Stimulated activated CD8-positive, alpha-beta memory T cell treated with anti-CD3 and anti-CD28 coated beads, Interleukin-7, amount 100 ng/mL, for 1 hour (primary cell): ENCODE results near the gene RPP25.

ENCODE experiments used
- DNase-seq, 2 donors: peaks; one replicate each; pipeline ENCODE4 v3.0.0-alpha.2; 2020; ENCODE audit warnings: low read depth in 2 of 2

The RPP25 gene, protein sequence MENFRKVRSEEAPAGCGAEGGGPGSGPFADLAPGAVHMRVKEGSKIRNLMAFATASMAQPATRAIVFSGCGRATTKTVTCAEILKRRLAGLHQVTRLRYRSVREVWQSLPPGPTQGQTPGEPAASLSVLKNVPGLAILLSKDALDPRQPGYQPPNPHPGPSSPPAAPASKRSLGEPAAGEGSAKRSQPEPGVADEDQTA

DNA sequence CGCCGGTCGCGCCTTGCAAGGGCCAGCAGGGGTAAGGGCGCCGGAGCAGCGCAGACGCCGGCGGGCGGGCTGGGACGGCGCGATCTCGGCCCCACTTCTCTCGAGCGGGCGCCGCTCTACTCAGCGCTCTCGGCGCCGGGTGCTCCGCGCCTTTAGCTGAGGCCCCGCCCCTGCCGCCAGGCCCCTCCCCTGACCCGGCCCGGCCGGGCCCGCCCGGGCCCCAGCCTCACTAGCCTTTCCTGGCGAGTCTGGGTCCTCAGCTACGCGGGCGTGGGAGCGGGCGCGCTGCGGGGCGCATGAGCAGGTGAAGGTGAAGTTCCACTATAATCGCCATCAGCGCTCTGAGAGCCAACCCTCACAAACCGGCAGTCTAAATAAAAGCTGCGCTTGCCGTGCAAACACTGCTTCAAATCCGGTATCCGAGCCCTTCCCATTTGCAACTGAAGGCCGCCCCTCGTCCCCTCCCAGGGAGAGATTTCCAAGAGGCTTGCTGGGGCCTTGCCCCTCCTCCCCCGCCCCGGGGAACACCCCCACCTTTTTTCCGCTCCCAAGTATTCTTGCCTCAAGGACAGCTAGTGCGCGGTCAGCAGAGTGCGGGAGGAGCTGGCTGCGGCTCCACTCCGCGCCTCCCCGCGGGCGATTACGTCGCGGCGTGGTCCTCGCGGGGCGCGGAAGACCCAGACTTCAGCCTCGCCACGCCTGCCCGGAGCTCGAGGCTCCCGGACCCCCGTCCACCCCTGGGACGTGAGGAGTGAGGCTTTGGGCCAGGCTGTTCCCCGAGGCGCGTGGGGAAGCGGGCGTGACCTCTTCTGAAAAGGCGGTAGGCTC is at the start of gene RPP25:
RPP25 (minus strand) TSS at position 125 of the 828 bp plus-strand sequence. CDS start 189 bp downstream, outside the sequence.
- peak; percentile 45 to 51 for DNase-seq

DNA sequence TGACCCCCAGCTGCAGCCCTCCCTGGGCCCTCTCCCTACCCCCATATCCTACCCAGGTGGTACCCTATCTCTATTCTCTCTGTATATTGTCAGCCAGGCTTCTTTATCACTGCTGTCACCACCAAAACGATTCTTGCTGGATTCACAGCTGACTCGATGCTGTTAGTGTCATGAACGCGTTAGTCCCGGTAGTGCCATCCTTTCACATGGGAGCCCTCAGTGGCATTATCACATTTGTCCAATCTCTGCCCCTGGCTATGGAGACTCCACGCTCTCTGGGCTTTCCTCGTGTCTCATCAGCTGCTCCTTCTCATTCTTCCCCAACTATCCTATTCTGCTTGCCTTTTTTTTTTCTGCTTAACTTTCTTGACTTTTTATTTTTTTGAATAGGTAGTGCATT is 45.8 kb upstream of the RPP25 start:
- DNase-seq: no peak

DNA sequence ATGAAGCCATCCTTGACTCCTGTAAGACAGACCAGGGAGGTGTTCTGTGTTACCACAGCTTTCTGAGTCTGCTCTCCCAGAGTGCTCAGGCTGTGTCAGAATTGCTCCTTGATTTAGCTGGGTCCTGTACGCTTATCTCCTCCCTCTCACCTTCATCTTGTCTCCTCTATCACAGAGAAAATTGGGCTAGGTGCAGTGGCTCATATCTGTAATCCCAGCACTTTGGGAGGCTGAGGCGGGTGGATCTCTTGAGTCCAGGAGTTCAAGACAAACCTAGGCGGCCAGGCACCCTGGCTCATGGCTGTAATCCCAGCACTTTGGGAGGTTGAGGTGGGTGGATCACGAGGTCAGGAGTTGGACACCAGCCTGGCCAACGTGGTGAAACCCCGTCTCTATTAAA is 44.7 kb upstream of the RPP25 start:
- DNase-seq: no peak

DNA sequence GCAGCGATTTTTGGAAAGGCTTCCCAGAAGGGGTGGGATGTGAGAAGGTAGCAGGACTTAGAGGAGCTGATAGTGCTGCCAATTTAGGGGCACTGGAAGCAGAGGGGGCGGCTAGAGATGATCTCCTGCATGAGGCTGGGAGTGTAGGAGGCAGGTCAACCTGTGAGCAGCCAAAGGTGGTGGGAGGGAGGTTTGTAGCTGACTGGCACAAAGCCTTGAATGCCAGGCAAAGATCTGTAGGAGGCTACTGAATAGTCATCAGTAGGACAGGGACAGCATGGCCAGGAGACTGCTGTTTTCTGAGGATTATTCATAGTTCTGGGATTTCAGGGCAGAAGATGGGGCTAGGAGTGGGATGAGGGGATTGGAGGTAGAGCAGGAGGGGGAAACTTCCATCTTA is 41.0 kb upstream of the RPP25 start:
- no peak for DNase-seq

DNA sequence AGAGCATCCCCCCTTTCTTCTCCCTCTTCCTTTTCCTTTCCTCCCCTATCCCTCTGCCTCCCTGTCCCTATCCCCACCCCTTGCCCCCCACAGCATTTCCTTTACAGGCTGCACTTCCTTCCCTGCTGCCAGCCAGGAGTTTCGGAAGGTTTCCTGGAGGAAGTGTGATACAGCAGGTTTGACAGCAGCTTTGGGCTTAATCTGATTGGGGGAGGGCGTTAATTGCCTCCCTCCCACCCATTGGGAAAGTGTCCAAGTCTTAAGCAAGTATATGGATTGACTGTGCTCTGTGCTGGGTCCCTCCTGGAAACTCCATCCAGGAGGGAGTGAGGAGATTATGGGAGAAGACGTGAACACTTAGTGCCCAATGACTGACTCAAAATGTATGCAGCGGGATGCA is 40.6 kb upstream of the RPP25 start:
- DNase-seq: no peak

DNA sequence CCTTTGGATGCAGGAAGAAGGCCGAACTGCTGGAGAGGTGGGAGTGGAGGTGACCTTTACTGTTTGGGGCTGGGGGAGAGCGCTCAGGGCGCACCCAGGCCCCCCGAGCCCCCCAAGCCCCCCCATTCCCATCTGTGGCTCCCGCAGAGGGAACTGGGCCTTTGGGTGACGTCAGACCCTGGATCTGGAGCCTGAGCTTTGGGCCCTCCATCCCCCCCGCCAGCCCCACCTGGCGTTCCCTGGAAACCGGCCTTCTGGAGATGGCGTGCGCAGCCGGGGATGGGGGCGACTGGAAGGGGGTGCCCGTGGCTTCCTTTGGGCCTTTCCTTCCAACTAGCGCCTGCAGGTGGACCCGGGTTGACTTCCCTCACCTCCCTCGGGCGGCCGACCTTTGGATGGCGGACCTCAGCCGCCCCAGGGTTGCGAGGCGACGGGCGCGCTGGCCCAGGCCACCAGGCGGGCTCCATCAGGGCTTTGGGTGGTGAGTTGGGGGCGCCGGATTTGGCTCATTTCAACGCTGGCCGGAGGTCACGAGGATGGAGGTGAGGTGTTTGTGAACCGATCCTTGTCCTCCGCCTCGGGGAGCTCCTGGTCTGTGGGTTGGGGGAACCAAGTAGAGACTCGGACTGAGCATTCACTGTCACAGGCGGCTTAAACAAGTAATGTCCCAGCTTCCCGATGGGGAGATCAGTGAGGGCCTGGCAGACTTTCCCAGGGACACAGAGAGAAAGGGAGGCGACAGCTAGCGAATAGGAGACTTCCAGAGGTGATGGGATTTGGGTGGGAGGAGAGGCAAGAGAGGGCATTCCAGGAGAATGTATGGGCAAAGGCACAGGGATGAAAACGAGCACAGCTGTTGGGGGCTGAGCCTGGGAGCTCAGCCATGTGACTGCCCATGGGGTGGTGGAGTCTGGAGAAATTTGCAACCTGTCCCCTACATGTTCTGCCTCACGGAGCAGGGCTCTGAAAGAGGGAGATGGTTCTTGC is 39.5 kb upstream of the RPP25 start:
- no peak for DNase-seq

DNA sequence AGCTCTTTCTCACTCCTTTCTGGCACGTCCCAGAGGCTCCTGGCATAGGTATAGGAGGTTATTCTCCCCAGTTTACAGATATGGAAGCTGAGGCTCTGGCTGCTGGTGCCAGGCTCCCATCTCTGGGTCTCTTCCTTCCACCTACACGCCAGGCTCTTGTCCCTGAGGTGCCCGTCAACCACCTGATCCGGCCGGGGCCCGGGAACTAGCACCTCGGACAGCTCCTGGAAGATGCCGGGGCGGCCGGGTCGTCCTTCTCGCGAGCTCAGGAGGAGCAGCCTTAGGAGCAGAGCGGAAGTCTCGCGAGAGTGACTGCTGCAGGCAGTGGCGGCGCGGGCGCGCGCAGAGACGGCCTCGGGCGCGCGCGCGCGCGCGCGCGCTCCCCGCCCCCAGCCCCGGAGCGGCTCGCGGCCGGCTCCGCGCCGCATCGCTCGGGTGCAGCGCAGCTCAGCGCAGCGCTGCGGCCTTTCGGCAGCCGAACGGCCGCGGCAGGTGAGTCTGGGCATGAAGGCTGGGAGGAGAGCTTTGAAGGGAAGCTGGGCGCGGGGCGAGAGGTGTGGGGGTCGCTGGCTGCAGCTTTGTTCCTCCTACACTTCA is 38.7 kb upstream of the RPP25 start, which contains the start of gene SCAMP5:
SCAMP5 (plus strand) TSS at position 382 of the 597 bp plus-strand sequence. CDS start 16,277 bp downstream, outside the sequence.
- DNase-seq: peak; percentile 64 to 81

DNA sequence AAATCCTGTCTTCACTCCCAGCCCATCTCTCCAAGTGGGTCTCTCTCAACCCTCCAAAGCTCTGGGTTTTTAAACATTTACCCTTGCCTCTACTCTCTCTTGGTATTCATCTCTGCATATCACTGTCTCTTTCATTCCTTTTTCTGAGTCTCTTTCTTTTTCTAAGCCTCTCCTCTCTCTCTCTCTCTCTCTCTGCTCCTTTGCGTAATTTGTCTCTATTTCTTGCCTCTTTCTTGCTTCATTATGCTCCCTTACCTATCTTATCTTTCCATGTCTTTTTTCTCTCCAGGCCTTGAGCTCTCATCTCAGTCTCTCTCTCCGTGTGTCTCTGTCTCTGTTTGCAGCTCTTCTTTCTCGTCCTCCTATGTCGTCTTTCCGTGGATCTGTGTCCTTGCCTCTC is 38.1 kb upstream of the RPP25 start:
- no peak for DNase-seq

DNA sequence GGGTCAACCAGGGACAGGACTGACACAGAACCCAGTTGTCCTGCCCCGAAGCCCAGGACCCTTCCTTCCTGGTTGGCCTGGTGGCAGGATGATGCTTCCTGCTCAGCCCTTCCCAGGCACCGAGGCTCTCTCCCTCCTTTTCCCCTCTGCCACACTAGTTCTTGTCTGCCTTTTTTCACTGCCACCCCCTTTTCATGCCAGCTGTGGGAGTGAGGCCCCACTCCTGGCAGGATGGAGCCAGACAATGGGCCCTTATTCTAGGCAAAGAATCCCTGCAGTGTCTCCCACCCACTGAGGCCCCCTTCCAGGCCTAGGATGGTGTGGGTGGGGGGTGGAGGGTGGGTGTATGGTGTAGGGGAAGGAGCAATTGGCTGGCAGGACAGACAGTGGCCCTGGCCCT is 37.7 kb upstream of the RPP25 start:
- DNase-seq: no peak

DNA sequence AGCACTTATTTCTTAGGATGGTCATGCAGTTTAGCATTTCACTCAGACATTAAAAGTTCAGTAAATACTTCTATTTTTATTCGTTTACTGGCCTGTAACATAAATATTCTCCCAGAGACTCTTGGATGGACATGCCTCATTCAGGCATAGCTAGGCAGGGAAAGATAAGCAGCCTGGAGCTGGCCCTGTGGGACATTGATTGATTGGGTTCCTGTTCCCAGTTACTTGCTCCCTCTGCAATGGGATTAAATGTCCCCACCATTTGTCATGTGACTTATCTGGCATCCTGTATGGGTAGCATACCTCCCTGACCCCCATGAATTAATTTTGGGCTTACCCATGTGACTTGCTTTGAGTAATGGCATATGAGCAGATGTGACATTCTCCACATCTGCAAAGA is 36.0 kb upstream of the RPP25 start:
- no peak for DNase-seq

DNA sequence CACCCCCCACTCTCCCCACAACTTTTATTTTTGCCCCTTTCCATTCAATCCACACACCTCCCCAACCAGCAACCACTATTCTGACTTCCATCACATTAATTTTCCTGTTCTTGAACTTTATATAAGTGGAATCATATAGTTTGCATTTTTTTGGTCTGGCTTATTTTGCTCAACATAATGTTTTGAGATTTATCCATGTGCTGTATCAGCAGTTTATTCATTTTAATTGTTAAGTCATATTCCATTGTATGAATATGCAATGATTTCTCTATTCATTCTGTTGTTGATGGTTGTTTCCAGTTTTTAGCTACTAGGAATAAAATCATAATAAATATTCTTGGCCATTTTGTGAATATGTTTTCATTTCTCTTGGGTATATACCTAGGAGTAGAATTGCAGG is 33.0 kb upstream of the RPP25 start:
- no peak for DNase-seq

DNA sequence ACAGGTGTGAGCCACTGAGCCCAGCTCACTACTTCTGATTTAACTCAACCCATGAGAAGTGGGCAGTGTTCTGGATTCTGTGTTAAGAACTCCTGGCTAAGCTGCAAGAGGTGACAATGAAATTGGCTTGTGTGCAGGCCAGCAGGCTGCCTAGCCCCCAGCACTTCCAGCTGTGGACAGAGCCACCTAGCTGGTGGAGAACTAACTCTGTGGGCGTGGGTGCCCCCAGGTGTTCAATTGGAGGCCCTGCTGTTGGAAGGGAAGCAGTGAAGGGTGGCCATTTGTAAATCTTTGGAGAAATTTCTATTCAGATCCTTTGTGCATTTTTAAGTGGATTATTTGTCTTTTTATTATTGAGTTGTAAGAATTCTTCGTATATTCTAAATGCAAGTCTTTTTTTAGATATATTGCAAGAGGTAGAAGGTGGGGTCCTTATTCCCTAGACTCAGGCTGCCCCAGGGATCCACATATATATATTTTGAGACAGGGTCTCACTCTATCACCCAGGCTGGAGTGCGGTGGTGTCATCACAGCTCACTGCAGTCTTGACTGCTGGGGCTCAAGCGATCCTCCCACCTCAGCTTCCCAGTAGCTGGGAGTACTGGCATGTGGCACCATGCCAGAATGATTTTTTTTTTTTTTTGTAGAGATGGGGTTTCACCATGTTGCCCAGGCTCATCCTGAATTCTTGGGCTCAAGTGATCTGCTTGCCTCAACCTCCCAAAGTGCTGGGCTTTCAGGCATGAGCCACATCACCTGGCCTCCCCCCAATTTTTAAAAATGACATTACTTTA is 31.6 kb upstream of the RPP25 start:
- DNase-seq: no peak

DNA sequence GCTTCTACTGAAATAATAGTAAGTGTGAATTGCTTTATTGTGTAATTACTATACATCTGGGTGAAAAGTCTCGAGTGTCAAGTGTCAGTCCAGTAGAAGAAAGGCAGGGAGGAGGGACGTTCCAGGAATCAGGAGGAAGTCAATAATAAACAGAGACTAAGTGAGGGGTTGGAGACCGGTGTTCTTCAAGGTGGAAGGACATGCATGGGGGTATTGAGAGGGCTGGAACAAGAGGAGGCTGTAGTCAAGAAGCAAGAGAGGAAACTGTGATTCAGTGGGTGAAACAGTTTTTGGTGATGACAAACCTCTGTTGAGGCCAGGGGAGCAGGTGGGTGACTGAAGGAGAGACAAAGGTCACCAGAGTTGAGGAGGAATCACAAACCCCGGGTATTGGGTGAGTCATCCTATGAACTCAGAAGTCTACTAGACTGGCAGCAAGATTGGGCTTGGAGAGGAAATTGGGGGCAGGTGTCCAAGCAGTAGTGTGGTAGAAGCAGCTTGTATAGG is 27.2 kb upstream of the RPP25 start:
- no peak for DNase-seq

DNA sequence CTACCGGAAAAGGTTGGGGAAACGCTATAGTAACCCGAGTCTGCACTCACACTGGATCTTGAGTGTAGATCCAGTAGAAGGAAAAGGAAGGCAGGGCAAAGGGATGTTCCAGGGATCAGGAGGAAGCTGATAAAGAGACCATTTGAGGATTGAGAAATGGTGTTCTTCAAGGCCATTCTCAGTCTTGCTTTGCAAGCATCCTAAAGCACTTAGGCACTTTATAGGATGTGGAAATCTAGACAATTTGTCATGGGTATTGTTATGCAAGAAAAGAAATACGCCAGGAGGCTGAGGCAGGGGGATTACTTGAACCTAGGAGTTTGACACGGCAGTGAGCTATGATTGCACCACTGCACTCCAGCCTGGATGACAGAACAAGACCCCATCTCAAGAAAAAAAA is 25.6 kb upstream of the RPP25 start:
- no peak for DNase-seq

DNA sequence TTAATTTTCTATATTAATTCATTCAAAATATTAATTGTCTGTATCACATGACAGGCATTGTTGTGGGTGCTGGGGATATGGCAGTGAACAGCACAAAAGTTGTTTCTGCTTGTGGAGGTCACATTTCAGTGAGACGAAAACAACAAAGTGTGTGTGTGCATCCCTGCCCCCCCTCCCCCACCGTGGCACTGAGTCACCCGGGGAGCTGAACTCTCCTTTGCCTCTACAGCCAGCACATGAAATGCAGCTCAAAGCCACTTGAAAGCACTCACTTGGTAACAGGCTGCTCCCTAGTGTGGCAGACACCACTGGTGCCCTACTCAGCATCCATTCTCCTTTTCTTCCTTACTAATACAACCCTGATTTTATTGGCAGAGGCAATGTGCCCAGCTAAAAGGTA is 21.9 kb upstream of the RPP25 start:
- no peak for DNase-seq

DNA sequence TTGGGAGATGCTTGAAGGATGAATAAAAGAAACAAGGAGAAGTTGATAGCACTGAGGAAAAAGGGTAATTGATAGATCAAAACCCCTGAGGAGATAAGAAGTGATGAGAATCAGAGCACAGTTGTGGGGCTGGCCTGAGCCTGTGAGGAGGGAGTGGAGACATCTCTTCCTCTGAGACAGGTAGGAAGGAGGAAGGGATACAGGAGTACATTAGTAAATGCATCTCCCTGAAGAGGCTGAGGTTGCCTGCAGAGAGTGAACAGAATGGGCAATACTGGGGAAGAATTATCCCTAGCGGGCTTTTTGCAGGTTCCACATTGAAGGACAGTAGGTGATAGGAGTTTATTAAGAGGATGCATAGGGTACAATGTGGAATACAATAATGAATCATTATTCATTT is 21.5 kb upstream of the RPP25 start:
- DNase-seq: no peak

DNA sequence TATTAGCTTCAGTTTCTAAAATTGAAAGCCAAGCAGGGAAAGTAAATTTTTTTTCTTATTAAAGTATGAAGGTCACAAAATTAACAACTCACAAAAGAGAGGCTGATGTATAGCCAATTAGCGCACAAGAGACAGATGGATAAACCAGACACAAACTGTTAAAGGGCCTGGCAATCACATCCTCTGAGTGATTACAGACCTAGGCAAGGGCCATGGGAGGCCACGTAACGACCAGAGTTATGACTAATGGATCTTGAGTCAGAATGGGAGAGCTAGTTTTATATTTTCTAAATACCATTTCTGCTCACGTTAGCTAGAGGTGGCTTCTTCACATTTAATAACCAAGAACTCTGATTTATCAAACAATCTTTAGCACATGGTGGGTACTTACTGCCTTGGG is 21.0 kb upstream of the RPP25 start:
- DNase-seq: no peak

DNA sequence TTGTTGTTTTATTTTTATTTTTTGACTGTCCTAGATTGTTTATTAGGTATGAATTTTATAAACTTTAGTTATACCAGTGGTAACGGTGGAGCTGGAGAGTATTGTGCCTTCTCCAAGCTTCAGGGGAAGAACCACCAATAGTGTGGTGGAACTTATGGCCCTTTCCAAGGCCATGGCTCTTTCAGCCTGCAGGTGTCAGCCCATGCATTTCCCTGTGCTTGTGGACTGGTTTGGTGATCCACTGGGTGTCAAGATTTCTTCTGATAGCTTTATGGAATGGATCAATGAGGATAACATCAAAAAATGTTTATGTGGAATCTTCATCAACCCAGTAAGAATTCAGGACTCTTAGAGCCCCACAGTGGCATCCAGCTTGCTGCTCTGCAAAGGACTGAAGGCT is 19.6 kb upstream of the RPP25 start:
- no peak for DNase-seq

DNA sequence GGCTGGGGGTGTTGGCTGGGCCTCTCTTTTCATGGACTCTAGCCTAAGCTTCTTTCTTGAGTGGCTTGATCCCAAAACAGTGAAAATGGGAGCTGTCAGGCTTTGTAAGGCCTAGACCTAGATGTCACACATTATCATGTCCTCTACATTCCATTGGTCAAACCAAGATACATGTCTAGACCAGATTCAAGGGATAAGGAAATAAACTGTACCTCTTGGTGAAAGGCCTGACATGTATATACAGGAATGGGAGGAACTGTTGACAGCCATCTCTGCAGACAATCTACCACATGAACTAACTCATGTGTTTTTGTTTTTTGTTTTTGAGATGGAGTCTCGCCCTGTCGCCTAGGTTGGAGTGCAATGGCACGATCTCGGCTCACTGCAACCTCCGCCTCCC is 11.1 kb upstream of the RPP25 start:
- no peak for DNase-seq

DNA sequence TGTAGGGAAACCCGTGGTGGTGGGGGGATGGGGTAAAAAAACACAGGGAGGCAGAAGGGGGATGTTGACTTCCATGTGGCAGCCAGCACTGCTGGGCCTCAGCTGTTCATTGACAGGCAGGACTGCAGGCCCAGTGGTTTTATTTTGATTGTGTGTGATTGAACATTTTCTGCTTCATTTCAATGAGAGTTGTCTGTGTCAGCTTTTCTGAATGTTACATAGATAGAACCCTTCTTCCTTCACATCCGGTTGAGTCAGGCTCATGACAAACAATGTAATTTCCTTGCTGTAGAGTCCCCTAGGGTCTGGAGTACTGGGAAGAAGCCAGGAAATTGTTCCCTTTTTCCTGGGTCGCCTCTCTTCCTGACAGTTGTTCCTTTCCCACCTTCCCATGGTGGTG is 8.2 kb upstream of the RPP25 start:
- DNase-seq: no peak

DNA sequence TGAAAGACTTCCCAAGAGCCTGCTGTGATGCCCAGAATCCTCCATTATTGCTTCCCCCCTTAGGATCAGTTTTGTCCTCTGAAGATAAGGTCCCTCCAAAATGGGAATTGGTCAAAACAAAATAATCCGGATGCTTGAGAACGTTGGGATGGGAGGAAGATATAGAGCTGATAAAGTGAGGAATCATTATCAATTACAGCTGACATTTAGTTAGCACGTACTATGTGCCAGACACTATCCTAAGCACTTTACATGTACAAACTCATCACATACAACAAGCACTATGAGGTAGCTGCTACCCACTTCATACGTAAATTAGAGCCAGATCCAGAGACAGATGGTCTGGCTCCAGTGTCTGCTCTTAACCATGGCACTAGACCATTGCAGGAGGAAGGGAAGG is 6.6 kb upstream of the RPP25 start:
- no peak for DNase-seq
